Measurements from ENCODE around the gene SMO. TPM values are rescaled to one million over a fixed set of nuclear protein-coding genes. Genes with fewer than 3 reads are reported as not detected.
A peak's percentile ranks its signal among the peaks of the same experiment; 100 is the strongest.

Gene SMO
- total RNA-seq, 1 donor from 2014 or later: 46.0 TPM

- Histone ChIP-seq H3K79me2 (ENCODE audit: low read depth) (peaks cover 78% of the 10 kb centered on the region), H3K9me3 (ENCODE audit: low read depth) (peaks cover 6% of the 10 kb centered on the region), H3K4me1 (peaks cover 31% of the 10 kb centered on the region), H3K4me2 (peak overlapping the region; percentile 99), H3K27ac (no peak overlapping the region), H3K9ac (no peak overlapping the region), H4K20me1 (ENCODE audit: low read depth) (peaks cover 41% of the 10 kb centered on the region), H3K36me3 (peaks cover 5% of the 10 kb centered on the region), H3K27me3 (peaks cover 15% of the 10 kb centered on the region), H3K4me3 (peak overlapping the region; percentile 98), H2AFZ (replicated peaks) (no peak overlapping the region), H3F3A (ENCODE audit: low read depth) (peaks cover 19% of the 10 kb centered on the region)
- H3K4me1 Mint-ChIP-seq: peaks cover 43% of the 10 kb centered on the region
- no peak overlapping the region for H3K27ac Mint-ChIP-seq
- no peak for DNase-seq (ENCODE audit: low spot score)
- peaks cover 26% of the 10 kb centered on the region for H3K36me3 Mint-ChIP-seq
- H3K27me3 Mint-ChIP-seq (ENCODE audit: insufficient read depth, low read depth): peaks cover 5% of the 10 kb centered on the region
- peak overlapping the region; percentile 56 for H3K4me3 Mint-ChIP-seq
- peaks cover 3% of the 10 kb centered on the region for H3K9me3 Mint-ChIP-seq
- TF ChIP-seq CTCF (IDR thresholded peaks at IDR 0.05): no peak
- no peak for TF ChIP-seq EZH2 (IDR thresholded peaks at IDR 0.05)
- no peak for TF ChIP-seq EZH2phosphoT487 (IDR thresholded peaks at IDR 0.05)
Observed at GRCh38 chr7:129191272-129191671, 2.8 kb downstream of the SMO start.

GRCh38 chr7:129193892-129194291 is 5.5 kb downstream of the SMO start:
- H3K27me3 ChIP-seq: no peaks in the 10 kb centered on the region
- no peaks in the 10 kb centered on the region for H3F3A ChIP-seq (ENCODE audit: low read depth)
- peaks cover 25% of the 10 kb centered on the region for H3K4me1 ChIP-seq
- DNase-seq (ENCODE audit: low spot score): no peak
- peaks cover 100% of the 10 kb centered on the region for H3K79me2 ChIP-seq (ENCODE audit: low read depth)
- H3K36me3 Mint-ChIP-seq: peaks cover 37% of the 10 kb centered on the region
- peaks cover 5% of the 10 kb centered on the region for H3K27me3 Mint-ChIP-seq (ENCODE audit: insufficient read depth, low read depth)
- no peak overlapping the region for H3K27ac Mint-ChIP-seq
- TF ChIP-seq CTCF (IDR thresholded peaks at IDR 0.05) (no peak), EZH2phosphoT487 (IDR thresholded peaks at IDR 0.05) (no peak), EZH2 (IDR thresholded peaks at IDR 0.05) (no peak)
- H3K27ac ChIP-seq: no peak overlapping the region
- H3K9me3 ChIP-seq (ENCODE audit: low read depth): peaks cover 6% of the 10 kb centered on the region
- H3K4me3 Mint-ChIP-seq: no peak overlapping the region
- peaks cover 6% of the 10 kb centered on the region for H3K9me3 Mint-ChIP-seq
- peaks cover 41% of the 10 kb centered on the region for H4K20me1 ChIP-seq (ENCODE audit: low read depth)
- no peak overlapping the region for H3K4me3 ChIP-seq
- H3K36me3 ChIP-seq: peaks cover 7% of the 10 kb centered on the region
- H3K4me2 ChIP-seq: no peak overlapping the region
- H2AFZ ChIP-seq (replicated peaks): no peak overlapping the region
- no peak overlapping the region for H3K9ac ChIP-seq
- peaks cover 30% of the 10 kb centered on the region for H3K4me1 Mint-ChIP-seq

DNA sequence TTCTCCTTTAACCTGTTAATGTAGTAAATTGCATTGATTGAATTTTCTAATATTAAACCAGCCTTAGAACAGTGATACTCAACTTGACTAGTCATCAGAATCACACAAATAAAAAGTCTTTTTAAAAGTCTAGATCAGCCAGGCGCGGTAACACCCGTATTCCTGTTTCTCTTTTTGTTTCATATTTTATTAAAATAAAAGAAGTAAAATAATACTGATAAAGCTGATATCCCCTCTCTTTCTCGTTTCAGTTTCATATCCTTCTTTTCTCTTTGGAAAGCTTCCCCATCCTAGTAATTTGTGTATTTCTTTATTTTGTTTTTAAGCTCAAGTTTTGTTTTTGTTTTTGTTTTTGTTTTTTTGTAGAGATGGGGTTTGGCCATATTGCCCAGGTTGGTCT is 9.3 kb downstream of the SMO start:
- Histone ChIP-seq H3K9ac (no peak overlapping the region), H3K27me3 (no peaks in the 10 kb centered on the region), H3K27ac (no peak overlapping the region), H3K4me1 (no peaks in the 10 kb centered on the region), H3K4me3 (no peak overlapping the region), H3K36me3 (peaks cover 10% of the 10 kb centered on the region), H3K4me2 (no peak overlapping the region), H3F3A (ENCODE audit: low read depth) (no peaks in the 10 kb centered on the region), H2AFZ (replicated peaks) (no peak overlapping the region), H3K9me3 (ENCODE audit: low read depth) (peaks cover 6% of the 10 kb centered on the region), H4K20me1 (ENCODE audit: low read depth) (peaks cover 23% of the 10 kb centered on the region), H3K79me2 (ENCODE audit: low read depth) (peaks cover 100% of the 10 kb centered on the region)
- no peak for DNase-seq (ENCODE audit: low spot score)
- peaks cover 7% of the 10 kb centered on the region for H3K27me3 Mint-ChIP-seq (ENCODE audit: insufficient read depth, low read depth)
- no peak overlapping the region for H3K4me3 Mint-ChIP-seq
- no peaks in the 10 kb centered on the region for H3K4me1 Mint-ChIP-seq
- no peak for TF ChIP-seq EZH2 (IDR thresholded peaks at IDR 0.05)
- no peak for TF ChIP-seq EZH2phosphoT487 (IDR thresholded peaks at IDR 0.05)
- TF ChIP-seq CTCF (IDR thresholded peaks at IDR 0.05): no peak
- no peak overlapping the region for H3K27ac Mint-ChIP-seq
- H3K36me3 Mint-ChIP-seq: peaks cover 39% of the 10 kb centered on the region
- H3K9me3 Mint-ChIP-seq: peaks cover 8% of the 10 kb centered on the region

All from neural progenitor cell (in vitro differentiated cells).